ENCODE results near the gene MRPL24. TPM values are rescaled to one million over a fixed set of nuclear protein-coding genes. Genes with fewer than 3 reads are reported as not detected.
A peak's percentile ranks its signal among the peaks of the same experiment; 100 is the strongest.

MRPL24 gene
- total and polyA plus RNA-seq, 2 of the 13 experiments (the other 11 are each of a cell fraction or from before 2014, with no cell fraction given): 38.1 to 42.9 TPM

DNA sequence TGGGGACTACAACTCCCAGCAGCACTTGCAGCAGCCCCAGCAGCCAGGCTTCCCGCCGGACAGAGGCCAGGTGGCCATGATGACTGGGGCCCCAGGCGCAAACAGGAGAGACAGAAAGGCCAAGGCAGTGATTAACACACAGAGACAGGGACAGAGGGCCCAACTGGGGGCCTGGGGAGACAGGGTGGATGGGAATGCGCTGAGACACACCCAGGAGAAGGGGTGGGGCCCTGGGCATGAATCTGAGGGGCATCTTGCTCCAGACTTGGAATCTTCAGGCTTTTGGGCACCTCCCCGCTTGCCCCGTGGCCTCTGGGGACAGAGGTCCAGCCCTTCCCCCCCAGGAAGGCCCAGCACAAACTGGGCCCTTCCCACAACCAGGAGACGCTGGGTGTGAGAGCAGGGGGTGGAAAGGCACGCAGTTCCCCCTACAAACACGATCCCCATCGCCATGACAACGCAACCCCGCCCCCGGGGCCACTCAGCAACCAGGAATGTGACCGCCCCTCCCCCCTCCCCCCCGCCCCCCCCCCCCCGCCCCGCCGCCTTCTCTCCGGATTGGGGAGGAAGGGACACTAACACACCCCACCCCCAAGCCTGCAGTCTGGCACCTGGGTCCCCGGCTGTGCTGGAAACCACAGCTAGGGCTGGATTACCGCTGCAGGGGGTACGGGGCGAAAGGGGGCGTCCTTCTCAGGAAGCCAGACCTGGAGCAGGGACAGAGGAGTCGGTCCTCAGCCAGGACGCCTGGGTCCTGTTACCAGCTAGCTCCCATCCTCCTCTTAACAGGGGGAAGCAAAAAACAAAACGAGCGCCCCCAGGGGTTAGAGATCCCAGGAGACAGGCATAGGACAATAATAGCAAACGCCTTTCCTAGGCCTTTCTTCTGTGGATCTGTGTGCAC lies 6.1 kb upstream of the MRPL24 start (continued):
- peak; percentile 16; the same call in 1 of the 2 replicates for TF ChIP-seq SP4 (CRISPR knock-in tag; IDR thresholded peaks at IDR 0.05)
- no peak for TF ChIP-seq ZNF367 (CRISPR knock-in tag; IDR thresholded peaks at IDR 0.05; ENCODE audit: borderline replicate concordance)
- no peak for TF ChIP-seq ZNF44 (CRISPR knock-in tag; IDR thresholded peaks at IDR 0.05)
- TF ChIP-seq IKZF1 (IDR thresholded peaks at IDR 0.05): no peak
- TF ChIP-seq SCMH1 (CRISPR knock-in tag; IDR thresholded peaks at IDR 0.05; ENCODE audit: borderline replicate concordance): no peak
- no peak for TF ChIP-seq TRIM24 (CRISPR knock-in tag; IDR thresholded peaks at IDR 0.05)
- no peak for TF ChIP-seq MAF1 (CRISPR knock-in tag; IDR thresholded peaks at IDR 0.05; ENCODE audit: borderline replicate concordance)
- TF ChIP-seq HHEX (CRISPR knock-in tag; IDR thresholded peaks at IDR 0.05): no peak
- TF ChIP-seq, protein P1, sequence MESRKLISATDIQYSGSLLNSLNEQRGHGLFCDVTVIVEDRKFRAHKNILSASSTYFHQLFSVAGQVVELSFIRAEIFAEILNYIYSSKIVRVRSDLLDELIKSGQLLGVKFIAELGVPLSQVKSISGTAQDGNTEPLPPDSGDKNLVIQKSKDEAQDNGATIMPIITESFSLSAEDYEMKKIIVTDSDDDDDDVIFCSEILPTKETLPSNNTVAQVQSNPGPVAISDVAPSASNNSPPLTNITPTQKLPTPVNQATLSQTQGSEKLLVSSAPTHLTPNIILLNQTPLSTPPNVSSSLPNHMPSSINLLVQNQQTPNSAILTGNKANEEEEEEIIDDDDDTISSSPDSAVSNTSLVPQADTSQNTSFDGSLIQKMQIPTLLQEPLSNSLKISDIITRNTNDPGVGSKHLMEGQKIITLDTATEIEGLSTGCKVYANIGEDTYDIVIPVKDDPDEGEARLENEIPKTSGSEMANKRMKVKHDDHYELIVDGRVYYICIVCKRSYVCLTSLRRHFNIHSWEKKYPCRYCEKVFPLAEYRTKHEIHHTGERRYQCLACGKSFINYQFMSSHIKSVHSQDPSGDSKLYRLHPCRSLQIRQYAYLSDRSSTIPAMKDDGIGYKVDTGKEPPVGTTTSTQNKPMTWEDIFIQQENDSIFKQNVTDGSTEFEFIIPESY (CRISPR knock-in tag; IDR thresholded peaks at IDR 0.05): no peak
- TF ChIP-seq RFXAP (CRISPR knock-in tag; IDR thresholded peaks at IDR 0.05; ENCODE audit: borderline replicate concordance): no peak
- no peak for TF ChIP-seq ZNF235 (CRISPR knock-in tag; IDR thresholded peaks at IDR 0.05; ENCODE audit: borderline replicate concordance)
- no peak for TF ChIP-seq TCF7 (IDR thresholded peaks at IDR 0.05; ENCODE audit: low read depth)
- TF ChIP-seq DNMT1 (CRISPR knock-in tag; IDR thresholded peaks at IDR 0.05): no peak
- TF ChIP-seq ZNF160 (CRISPR knock-in tag; IDR thresholded peaks at IDR 0.05): no peak
- no peak for TF ChIP-seq HOXA9 (CRISPR knock-in tag; IDR thresholded peaks at IDR 0.05; ENCODE audit: borderline replicate concordance)
- TF ChIP-seq KDM3A (CRISPR knock-in tag; IDR thresholded peaks at IDR 0.05; ENCODE audit: low read depth): no peak
- no peak for TF ChIP-seq REL (CRISPR knock-in tag; conservative IDR thresholded peaks at IDR 0.05)
- no peak; the same call in 1 of the 2 replicates for TF ChIP-seq ELF1 (CRISPR knock-in tag; IDR thresholded peaks at IDR 0.05)
- TF ChIP-seq ZNF234 (CRISPR knock-in tag; conservative IDR thresholded peaks at IDR 0.05): no peak
- TF ChIP-seq ZMYM3 (CRISPR knock-in tag; IDR thresholded peaks at IDR 0.05): no peak
- no peak for TF ChIP-seq BRD4 (CRISPR knock-in tag; IDR thresholded peaks at IDR 0.05)
- TF ChIP-seq, protein P2, sequence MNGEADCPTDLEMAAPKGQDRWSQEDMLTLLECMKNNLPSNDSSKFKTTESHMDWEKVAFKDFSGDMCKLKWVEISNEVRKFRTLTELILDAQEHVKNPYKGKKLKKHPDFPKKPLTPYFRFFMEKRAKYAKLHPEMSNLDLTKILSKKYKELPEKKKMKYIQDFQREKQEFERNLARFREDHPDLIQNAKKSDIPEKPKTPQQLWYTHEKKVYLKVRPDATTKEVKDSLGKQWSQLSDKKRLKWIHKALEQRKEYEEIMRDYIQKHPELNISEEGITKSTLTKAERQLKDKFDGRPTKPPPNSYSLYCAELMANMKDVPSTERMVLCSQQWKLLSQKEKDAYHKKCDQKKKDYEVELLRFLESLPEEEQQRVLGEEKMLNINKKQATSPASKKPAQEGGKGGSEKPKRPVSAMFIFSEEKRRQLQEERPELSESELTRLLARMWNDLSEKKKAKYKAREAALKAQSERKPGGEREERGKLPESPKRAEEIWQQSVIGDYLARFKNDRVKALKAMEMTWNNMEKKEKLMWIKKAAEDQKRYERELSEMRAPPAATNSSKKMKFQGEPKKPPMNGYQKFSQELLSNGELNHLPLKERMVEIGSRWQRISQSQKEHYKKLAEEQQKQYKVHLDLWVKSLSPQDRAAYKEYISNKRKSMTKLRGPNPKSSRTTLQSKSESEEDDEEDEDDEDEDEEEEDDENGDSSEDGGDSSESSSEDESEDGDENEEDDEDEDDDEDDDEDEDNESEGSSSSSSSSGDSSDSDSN (CRISPR knock-in tag; IDR thresholded peaks at IDR 0.05): no peak; the same call in 1 of the 2 replicates
- peak; percentile 18; the same call in 1 of the 2 replicates for TF ChIP-seq RXRB (CRISPR knock-in tag; IDR thresholded peaks at IDR 0.05; ENCODE audit: borderline replicate concordance)
- TF ChIP-seq, protein P3, sequence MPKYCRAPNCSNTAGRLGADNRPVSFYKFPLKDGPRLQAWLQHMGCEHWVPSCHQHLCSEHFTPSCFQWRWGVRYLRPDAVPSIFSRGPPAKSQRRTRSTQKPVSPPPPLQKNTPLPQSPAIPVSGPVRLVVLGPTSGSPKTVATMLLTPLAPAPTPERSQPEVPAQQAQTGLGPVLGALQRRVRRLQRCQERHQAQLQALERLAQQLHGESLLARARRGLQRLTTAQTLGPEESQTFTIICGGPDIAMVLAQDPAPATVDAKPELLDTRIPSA (CRISPR knock-in tag; IDR thresholded peaks at IDR 0.05; ENCODE audit: borderline replicate concordance): no peak
- TF ChIP-seq ZNF292 (CRISPR knock-in tag; IDR thresholded peaks at IDR 0.05; ENCODE audit: borderline replicate concordance, low read depth): no peak

Data from HepG2 (cell line).